ENCODE data around the gene SPEM2.

GRCh38 chr17:7382901-7383300, 42.5 kb upstream of the SPEM2 start:
- TF ChIP-seq CTCF (IDR thresholded peaks at IDR 0.05) (no peak), POLR2AphosphoS5 (IDR thresholded peaks at IDR 0.05) (no peak), EP300 (IDR thresholded peaks at IDR 0.05) (no peak)

Measured in upper lobe of left lung (tissue), 4 donors.